OCI-LY1 (cell line): ENCODE measurements around the gene NUMBL.

Experiments used
- H2AFZ ChIP-seq: fragments of 200-600 bp; sonication (generic), shearing (Covaris generic); 2 replicates; pipeline ENCODE4 v1.6.0; 2014; ENCODE audit warnings: antibody characterized with exemption, mild to moderate bottlenecking, low read length
- H3F3A ChIP-seq: fragments of 200-600 bp; sonication (generic), shearing (Covaris generic); 2 replicates; pipeline ENCODE4 v1.6.0; 2014; ENCODE audit warnings: mild to moderate bottlenecking, antibody characterized with exemption, low read length, moderate library complexity; ENCODE audit not compliant: insufficient read depth
- H3K27ac ChIP-seq: fragments of 200-600 bp; sonication (generic); 2 replicates; pipeline ENCODE4 v1.5.1; 2014; ENCODE audit warnings: low read length, mixed run types, mild to moderate bottlenecking, low read depth; ENCODE audit not compliant: poor library complexity, severe bottlenecking
- H3K27me3 ChIP-seq: fragments of 200-600 bp; sonication (generic); 2 replicates; pipeline ENCODE4 v1.6.0; 2014; ENCODE audit warnings: antibody characterized with exemption, mild to moderate bottlenecking, low read length, moderate library complexity; ENCODE audit not compliant: insufficient read depth
- H3K36me3 ChIP-seq: fragments of 200-600 bp; sonication (generic); 2 replicates; pipeline ENCODE4 v1.6.1; 2014; ENCODE audit warnings: mild to moderate bottlenecking, antibody characterized with exemption, low read length, moderate library complexity, mixed read lengths; ENCODE audit not compliant: insufficient read depth
- H3K4me1 ChIP-seq: fragments of 200-600 bp; sonication (generic); 2 replicates; pipeline ENCODE4 v1.5.1; 2014; ENCODE audit warnings: mild to moderate bottlenecking, low read length, moderate library complexity; ENCODE audit not compliant: insufficient read depth, severe bottlenecking
- H3K4me2 ChIP-seq: fragments of 200-600 bp; sonication (generic), shearing (Covaris generic); 2 replicates; pipeline ENCODE4 v1.6.1; 2014; ENCODE audit warnings: low read length
- H3K4me3 ChIP-seq: fragments of 200-600 bp; sonication (generic); 2 replicates; pipeline ENCODE4 v1.5.1; 2014; ENCODE audit warnings: low read length, low read depth, mild to moderate bottlenecking, mixed read lengths; ENCODE audit not compliant: poor library complexity, severe bottlenecking
- H3K79me2 ChIP-seq: fragments of 200-600 bp; shearing (Covaris generic); 2 replicates; pipeline ENCODE4 v1.6.1; 2016; ENCODE audit warnings: mixed run types, low read length, mixed read lengths; ENCODE audit not compliant: insufficient read depth
- H3K9ac ChIP-seq: fragments of 200-600 bp; sonication (generic), shearing (Covaris generic); 2 replicates; pipeline ENCODE4 v1.6.1; 2014; ENCODE audit warnings: mild to moderate bottlenecking, low read length, mixed read lengths
- H3K9me2 ChIP-seq: fragments of 200-600 bp; sonication (generic), shearing (Covaris generic); 2 replicates; pipeline ENCODE4 v1.6.1; 2014; ENCODE audit warnings: low read depth, mild to moderate bottlenecking, low read length, mixed read lengths
- H3K9me3 ChIP-seq: fragments of 200-600 bp; shearing (Covaris generic); 2 replicates; pipeline ENCODE4 v1.6.1; 2014; ENCODE audit warnings: low read length, mixed read lengths
- H4K20me1 ChIP-seq: fragments of 200-600 bp; sonication (generic), shearing (Covaris generic); 2 replicates; pipeline ENCODE4 v1.6.0; 2016; ENCODE audit warnings: mild to moderate bottlenecking, low read length; ENCODE audit not compliant: insufficient read depth
- CTCF ChIP-seq: fragments of 200-600 bp; sonication (generic), shearing (Covaris generic); IDR thresholded peaks from 2 replicates; pipeline ENCODE4 v1.5.1; 2017; ENCODE audit warnings: mild to moderate bottlenecking, antibody characterized with exemption, low read length, moderate library complexity, mixed read lengths
- EZH2 ChIP-seq: fragments of 200-600 bp; sonication (generic), shearing (Covaris generic); IDR thresholded peaks from 2 replicates; pipeline ENCODE4 v1.8.0; 2017; ENCODE audit warnings: borderline replicate concordance, mixed run types, mild to moderate bottlenecking, antibody characterized with exemption, low read length, moderate library complexity, mixed read lengths

Gene NUMBL

GRCh38 chr19:40638327-40638726 is 52.1 kb downstream of the NUMBL start:
- peaks cover 12% of the 10 kb centered on the region for H3K4me1 ChIP-seq
- H3K4me3 ChIP-seq = no peak overlapping the region
- no peaks in the 10 kb centered on the region for H3F3A ChIP-seq
- no peaks in the 10 kb centered on the region for H3K36me3 ChIP-seq
- no peak overlapping the region for H2AFZ ChIP-seq
- no peaks in the 10 kb centered on the region for H3K79me2 ChIP-seq
- no peak overlapping the region for H3K9ac ChIP-seq
- no peaks in the 10 kb centered on the region for H3K27me3 ChIP-seq
- H3K27ac ChIP-seq = no peak overlapping the region
- no peaks in the 10 kb centered on the region for H3K9me2 ChIP-seq
- TF ChIP-seq EZH2 = no peak
- TF ChIP-seq CTCF = no peak
- no peak overlapping the region for H3K4me2 ChIP-seq
- no peaks in the 10 kb centered on the region for H4K20me1 ChIP-seq
- no peaks in the 10 kb centered on the region for H3K9me3 ChIP-seq

- Histone ChIP-seq H3K36me3 (peaks cover 8% of the 10 kb centered on the region), H2AFZ (no peak overlapping the region), H3K9me2 (no peaks in the 10 kb centered on the region), H3K4me2 (no peak overlapping the region), H3K9me3 (no peaks in the 10 kb centered on the region), H3K27ac (no peak overlapping the region), H3K4me3 (no peak overlapping the region), H3F3A (no peaks in the 10 kb centered on the region), H3K79me2 (no peaks in the 10 kb centered on the region), H4K20me1 (no peaks in the 10 kb centered on the region), H3K9ac (no peak overlapping the region), H3K27me3 (no peaks in the 10 kb centered on the region), H3K4me1 (no peaks in the 10 kb centered on the region)
- TF ChIP-seq EZH2 = no peak
- no peak for TF ChIP-seq CTCF
Measured at GRCh38 chr19:40633207-40633606, 57.2 kb downstream of the NUMBL start.

GRCh38 chr19:40632311-40633036 is 58.0 kb downstream of the NUMBL start:
- Histone ChIP-seq H3F3A (no peaks in the 10 kb centered on the region), H3K9ac (no peak overlapping the region), H3K4me3 (no peak overlapping the region), H3K79me2 (no peaks in the 10 kb centered on the region), H2AFZ (no peak overlapping the region), H3K4me2 (no peak overlapping the region), H4K20me1 (no peaks in the 10 kb centered on the region), H3K36me3 (peaks cover 8% of the 10 kb centered on the region), H3K27me3 (no peaks in the 10 kb centered on the region), H3K4me1 (no peaks in the 10 kb centered on the region), H3K9me2 (no peaks in the 10 kb centered on the region), H3K9me3 (no peaks in the 10 kb centered on the region), H3K27ac (no peak overlapping the region)
- TF ChIP-seq CTCF (no peak), EZH2 (no peak)
